Inflammatory macrophage treated with lipopolysaccharide for 1 hour (primary cell): ENCODE data around the gene CD209.
"Not testable (repeated sequence)": the region's sequence is repeated elsewhere in the genome, so short reads cannot be mapped to it uniquely, and the experiment has no call there.

Experiments
- DNase-seq, 2 donors: peaks; one replicate each; pipeline ENCODE4 v3.0.0-alpha.2; 2020 to 2022

Gene CD209

DNA sequence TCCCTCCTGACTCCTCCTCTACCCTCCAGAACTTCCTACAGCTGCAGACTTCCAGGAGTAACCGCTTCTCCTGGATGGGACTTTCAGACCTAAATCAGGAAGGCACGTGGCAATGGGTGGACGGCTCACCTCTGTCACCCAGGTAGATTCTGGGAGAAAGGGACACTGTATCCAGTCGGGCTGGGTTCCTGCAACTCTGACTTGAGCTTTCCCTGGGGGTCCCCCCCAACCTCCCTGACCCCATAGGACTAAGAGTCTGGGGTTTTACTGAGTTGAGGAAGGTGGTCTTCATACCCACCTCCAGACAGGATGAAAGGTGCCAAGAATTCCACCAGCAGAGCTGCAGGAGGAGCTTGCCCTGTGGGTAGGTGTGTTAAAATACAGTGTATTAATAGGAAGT, 20.2 kb upstream of the CD209 start:
- DNase-seq = no peak

DNA sequence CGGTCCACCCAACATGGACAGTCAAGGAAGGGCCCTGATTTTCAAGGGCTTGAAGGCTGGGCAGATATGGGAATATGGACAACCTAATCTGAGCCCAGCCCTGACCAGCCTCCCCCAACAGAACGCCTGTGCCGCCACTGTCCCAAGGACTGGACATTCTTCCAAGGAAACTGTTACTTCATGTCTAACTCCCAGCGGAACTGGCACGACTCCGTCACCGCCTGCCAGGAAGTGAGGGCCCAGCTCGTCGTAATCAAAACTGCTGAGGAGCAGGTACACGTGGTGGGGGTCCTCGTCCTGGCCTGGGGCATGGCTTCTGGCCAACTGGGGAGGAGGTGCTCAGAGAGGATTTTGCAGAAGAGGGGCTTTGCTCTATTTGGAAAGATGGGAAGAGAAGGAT, 19.2 kb upstream of the CD209 start:
- DNase-seq = no peak

DNA sequence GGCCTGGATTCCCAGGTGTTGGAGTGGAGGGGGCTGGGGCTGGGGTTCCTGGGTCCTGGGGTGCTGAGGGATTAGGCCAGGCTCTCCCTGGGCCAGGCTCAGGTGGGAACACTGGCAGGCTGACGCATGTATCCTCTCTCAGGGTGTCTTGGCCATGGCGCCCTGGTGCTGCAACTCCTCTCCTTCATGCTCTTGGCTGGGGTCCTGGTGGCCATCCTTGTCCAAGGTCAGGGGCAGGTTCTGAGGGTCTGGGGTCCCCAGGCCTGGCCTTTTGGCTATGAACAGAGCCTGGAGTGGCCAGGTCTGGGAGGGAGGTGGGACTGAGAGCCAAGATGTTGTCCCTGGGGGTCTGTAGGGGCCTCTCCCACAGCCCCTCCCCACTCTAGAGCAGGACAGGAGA, 17.7 kb upstream of the CD209 start:
- not testable (repeated sequence) for DNase-seq

DNA sequence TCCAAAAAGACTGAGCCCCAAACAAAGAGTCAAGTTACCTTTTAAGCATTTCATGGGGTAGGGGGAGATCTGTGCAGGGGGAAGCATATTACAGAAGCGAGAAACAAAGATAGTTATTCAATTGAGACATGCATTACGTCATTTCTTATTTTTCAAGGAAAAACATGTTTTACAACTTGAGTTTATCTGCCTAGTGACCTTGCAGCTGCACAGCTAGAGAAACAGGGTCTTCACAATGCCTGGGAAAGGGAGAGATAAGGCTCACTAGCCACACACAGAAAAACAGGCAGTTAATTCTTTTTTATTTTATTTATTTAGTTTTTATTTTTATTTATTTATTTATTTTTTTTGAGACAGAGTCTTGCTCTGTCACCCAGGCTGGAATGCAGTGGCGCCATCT, 16.8 kb upstream of the CD209 start:
- DNase-seq = not testable (repeated sequence)

DNA sequence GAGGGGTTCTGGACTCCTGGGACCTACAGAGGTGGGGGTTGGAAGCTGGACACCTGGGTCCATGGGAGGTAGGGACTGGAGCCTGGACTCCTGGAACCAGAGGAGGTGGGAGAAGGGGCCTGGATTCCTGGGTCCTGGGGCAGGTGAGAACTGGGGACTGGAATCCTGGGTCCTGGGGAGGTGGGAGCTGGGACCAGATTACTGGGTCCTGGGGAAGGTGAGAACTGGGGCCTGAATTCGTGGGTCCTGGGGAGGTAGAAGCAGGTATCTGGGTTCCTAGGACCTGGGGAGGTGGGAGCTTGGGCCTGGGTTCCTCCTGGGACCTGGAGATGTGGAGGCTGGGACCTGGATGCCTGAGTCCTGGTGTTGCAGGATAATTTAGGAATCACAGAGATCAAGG, 16.4 kb upstream of the CD209 start:
- no peak for DNase-seq

DNA sequence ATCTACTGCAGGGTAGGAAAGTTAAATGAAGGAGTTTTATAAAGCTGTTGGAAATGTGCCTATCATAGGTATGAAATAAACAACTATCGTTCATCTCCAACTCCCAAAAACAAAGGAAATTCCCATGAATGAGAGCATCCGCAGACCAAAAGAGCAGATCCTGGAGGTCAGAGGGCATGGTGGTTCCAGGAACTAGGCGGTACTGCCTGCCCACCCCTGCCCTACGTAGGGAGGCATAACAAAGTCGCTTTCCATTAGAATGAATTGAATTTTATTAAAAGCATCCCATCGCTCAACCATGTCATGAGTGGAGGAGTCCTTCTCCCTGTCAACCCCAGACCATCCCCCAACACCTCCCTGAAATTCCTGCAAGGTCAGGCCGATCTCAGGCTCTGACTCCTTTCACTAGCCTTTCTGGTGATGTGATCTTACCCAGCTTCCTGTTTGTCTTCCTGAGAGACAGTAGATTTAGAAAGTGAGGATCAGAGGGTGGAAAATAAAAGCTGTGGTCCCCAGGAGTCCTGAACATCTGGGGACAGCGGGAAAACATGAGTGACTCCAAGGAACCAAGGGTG, 15.5 kb upstream of the CD209 start, which contains the start of gene CLEC4M:
CLEC4M (plus strand) TSS at position 525 of the 575 bp plus-strand sequence; CDS start at position 549, 24 bp downstream.
- no peak for DNase-seq

DNA sequence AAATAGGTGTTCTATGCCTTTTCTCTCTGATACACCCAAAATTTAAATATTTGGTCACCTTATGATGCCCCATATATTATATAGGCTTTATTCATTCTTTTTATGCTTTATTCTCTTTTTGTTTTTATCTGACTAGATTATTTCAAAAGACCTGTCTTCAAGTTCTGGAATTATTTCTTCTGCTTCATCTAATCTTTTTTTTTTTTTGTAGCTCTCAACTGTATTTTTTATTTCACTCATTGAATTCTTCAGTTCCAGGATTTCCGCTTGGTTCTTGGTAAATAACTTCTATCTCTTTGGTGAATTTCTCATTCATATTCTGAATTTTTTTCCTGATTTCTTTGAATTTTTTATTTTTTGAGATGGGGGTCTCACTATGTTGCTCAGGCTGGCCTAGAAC, 11.8 kb upstream of the CD209 start:
- no peak for DNase-seq

DNA sequence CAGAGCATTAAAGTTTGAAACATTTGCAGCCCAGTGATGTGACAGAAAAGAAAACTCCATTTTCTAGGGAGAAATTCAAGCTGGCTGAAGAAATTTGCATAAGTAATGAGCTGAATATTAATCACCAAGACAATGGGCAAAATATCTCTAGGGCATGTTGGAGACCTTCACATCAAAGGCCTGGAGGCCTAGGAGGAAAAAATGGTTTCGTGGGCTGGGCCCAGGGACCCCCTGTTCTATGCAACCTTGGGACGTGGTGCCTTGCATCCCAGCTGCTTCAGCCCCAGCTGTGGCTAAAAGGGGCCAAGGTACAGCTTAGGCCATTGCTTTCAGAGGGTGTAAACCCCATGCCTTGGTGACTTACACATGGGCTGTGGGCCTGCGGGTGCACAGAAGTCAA, 10.0 kb upstream of the CD209 start:
- DNase-seq = no peak

DNA sequence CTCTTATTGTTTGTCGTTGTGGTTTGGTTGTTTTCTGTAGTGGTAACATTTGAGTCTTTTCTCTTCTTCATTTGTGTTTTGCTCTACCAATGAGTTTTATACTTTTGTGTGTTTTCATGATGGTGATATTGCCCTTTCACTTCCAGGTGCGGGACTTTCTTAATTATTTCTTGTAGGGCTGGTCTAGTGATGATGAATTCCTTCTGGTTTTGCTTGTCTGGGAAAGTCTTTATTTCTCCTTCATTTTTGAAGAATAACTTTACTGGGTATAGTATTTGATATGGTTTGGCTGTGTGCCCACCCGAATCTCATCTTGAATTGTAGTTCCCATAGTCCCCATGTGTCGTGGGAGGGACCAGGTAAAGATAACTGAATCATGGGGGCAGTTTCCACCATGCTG, 8.9 kb upstream of the CD209 start:
- DNase-seq = no peak

DNA sequence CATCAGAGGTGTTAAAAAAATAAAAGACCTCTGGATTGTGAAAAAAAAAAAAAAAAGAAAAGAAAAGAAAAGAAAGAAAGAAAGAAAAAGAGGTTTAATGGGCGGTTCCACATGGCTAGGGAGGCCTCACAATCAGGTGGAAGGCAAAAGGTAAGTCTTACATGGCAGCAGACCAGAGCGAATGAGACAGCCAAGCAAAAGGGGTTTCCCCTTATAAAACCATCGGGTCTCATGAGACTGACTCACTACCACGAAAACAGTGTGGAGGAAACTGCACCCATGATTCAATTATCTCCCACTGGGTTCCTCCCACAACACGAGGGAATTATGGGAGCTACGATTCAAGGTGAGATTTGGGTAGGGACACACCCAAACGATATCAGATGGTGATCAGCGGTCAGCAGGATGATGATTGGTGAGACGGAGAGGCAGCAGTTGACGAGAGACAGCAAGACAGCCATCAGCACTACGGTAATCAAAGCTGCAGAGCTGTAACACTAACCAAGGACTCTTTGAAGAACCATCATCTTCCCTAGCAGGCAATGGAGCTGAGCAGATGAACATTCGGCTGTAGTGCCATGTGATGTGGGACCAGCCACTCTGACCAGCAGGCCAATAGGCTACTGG, 3.9 kb upstream of the CD209 start:
- peak; percentile 87 for DNase-seq

DNA sequence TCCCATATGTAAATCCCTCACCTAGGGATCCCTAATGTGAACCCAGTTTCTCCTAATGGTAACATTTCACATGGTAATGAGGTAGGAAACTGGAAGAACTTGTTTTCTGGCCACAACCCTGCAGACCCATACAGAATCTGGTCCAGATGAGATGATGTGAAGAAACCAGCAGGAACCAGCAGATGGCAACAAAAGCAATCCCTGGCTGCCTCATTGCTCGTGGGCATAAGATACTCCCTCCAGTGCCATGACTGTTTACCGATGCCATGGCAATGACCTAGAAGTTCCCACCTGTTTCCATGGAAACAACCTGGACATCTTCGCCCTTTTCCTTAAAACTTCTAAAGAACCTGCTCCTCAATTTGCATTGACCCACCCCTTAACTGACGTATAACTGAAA, 1.4 kb upstream of the CD209 start:
- DNase-seq = no peak

DNA sequence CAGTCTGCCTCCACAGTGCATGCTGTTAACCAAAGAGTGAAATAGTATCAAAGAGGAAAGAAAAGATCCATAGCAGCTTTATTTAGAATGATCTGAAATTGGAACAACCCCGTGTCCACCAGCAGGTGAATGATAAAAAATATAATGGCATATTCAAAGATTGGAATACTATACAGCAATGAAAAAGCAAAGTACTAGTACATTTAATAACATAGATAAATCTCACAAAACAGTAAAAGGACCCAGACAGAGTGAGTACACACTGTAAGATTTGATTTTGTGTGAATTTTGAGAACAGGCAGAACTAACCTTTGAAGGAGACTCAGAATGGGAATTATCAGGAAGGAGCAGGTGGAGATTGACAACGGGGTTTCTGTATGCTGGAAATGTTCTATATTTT, 837 bp upstream of the CD209 start:
- no peak for DNase-seq

DNA sequence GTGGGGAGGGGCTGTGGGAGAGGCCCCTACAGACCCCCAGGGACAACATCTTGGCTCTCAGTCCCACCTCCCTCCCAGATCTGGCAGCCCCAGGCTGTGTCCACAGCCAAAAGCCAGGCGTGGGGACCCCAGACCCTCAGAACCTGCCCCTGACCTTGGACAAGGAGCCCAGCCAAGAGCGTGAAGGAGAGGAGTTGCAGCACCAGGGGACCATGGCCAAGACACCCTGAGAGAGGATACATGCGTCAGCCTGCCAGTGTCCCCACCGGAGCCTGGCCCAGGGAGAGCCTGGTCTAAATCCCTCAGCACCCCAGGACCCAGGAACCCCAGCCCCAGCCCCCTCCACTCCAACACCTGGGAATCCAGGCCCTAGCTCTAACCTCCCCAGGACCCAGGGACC, 1.0 kb downstream of the CD209 start:
- DNase-seq = not testable (repeated sequence)

DNA sequence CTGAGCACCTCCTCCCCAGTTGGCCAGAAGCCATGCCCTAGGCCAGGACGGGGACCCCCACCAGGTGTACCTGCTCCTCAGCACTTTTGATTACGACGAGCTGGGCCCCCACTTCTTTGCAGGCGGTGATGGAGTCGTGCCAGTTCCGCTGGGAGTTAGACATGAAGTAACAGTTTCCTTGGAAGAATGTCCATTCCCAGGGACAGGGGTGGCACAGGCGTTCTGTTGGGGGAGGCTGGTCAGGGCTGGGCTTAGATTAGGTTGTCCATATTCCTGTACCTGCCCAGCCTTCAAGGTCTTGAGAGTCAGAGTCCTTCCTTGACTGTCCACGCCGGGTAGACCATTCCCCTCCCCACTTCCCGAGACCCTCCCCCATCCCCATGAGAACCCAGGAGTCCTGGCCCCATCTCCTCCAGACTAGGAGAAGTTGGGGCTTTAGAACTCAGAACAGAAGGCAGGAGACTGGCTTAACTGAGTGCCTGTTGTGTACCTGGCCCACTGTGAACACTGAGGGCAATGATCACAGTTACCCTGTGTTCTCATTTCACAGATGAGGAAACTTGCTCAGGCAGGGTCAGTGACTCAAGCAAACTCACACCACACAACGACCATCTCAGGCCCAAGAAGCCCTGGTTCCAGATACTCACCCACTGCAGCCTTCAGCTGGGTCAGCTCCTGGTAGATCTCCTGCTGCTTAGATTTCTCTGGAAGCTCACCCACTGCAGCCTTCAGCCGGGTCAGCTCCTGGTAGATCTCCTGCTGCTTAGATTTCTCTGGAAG, 2.3 kb downstream of the CD209 start:
- no peak for DNase-seq

DNA sequence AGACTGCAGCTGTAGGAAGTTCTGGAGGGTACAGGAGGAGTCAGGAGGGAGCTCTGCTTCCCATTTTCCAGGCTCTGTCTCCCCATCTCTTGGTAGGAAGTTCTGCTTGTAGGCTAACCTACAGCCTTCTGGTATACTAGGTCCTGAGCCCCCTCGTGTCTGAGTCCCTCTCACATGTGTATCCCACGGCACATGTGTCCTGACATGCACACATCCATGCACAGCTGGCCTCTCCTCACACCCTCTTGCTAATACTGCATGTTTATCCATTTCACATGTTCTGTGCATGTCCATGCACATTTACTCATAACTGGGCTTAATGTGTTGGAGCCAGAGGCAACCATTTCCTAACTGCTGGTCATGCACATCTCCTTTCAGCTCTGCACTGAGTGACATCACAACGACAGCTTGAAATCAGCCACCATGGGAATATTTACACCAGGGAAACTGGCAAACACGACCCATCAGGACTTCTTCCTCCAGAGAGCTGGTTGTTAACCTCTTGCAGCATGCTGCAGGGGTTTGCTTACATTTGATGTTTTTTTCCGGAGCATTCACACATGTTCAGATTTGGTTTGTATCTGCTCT, 3.0 kb downstream of the CD209 start:
- no peak for DNase-seq

DNA sequence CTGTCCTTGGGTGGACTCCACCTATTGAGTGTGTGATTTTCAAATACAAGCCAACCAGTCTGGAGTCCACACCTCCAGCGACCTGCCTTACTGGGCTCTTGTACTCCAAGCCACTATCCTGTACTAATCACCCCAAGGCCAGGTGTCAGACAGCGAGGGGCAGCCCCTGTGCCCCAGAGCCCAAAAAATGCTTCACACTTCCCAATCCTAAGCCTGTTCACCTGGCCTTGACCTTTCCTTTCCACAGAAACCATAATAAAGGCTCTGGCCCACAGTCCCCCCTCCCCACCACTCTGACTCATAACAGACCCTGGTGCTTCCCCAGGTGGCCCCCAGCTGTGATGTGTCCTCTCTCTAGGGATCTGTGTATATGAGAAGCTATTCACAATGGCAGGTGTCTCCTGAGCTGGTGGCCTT, 3.9 kb downstream of the CD209 start:
- no peak for DNase-seq

DNA sequence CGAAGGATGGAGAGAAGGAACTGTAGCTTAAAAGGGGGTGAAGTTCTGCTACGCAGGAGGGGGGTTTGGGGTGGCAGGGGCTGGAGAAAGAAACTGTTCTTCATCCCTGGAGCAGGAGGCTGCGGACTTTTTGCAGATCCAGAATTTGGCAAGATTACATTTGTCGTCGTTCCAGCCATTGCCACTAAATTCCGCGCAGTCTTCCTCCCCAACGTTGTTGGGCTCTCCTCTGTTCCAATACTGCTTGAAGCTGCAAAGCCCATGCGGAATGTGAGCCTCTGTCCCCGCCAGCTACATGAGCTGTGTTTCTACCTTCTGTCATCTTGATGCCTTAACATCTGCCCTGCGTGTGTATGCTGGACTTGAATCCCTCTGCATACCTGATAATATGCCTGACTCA, 4.3 kb downstream of the CD209 start:
- DNase-seq = no peak

DNA sequence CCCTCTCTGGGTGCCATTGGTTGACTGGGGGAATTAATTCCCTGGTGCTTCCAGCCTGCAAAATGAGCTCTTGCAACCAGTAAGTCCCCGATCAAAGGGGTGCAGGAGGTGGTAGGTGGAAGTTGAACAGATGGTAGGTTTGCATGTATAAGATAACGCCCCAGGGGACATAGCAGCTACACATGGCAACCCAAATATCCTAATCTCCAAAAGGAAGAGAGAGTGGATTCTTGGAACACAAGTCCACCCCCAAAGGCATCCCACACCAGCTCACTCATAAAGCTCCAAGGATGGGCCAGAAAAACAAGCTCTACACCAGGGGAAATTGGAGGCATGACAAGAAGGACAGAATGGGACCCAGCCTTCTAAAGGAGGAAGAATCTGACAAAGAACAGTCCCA, 4.8 kb downstream of the CD209 start:
- no peak for DNase-seq

DNA sequence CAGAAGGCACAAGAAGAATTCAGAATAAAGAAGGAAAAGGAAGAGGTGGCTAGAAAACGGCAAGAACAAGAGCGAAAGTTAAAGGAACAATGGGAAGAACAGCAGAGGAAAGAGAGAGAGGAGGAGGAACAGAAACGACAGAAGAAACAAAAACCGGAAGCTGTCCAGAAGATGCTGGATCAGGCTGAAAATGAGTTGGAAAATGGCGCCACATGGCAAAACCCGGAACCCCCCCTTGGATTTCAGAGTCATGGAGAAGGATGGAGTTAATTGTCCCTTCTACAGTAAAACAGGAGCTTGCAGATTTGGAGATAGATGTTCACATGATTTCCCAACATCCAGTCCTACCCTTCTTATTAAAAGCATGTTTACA, 6.7 kb downstream of the CD209 start:
- DNase-seq = no peak

DNA sequence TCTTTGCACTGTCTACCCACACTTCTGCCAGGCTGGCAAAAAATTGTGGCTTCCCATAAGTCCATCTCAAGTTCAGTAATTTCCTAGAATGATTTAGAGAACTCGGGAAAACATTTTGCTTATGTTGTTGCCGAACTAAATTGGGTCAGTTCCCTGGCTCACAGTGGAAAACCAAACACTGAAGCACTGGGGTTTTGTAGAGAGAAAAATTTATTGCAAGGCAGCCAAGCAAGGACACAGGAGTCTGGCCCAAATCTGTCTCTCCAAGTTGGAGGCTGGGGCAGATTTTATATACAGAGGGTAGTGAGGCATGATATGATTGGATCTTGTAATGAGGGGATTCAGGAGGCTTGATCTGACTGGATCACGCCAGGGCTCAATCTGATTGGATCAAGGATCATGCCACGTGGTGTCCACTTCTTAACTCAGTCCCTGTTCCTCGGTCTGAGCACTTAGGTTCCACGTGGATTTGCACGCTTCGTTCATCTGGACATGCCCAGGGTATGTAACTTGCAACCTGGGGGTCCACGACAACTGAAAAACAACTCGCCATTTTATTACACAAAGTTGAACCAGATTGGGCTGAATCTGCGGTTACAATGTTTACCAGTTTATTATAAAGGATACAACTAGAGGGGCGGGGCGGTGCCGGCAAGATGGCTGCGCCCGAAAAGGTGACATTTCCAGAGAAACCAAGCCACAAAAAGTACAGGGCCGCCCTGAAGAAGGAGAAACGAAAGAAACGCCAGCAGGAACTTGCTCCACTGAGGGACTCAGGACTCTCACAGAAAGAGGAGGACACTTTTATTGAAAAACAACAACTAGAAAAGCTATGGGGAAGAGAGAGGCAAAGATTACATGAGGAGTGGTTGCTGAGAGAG, 7.3 kb downstream of the CD209 start:
- DNase-seq = peak in 1 of 2 donors; percentile 18

DNA sequence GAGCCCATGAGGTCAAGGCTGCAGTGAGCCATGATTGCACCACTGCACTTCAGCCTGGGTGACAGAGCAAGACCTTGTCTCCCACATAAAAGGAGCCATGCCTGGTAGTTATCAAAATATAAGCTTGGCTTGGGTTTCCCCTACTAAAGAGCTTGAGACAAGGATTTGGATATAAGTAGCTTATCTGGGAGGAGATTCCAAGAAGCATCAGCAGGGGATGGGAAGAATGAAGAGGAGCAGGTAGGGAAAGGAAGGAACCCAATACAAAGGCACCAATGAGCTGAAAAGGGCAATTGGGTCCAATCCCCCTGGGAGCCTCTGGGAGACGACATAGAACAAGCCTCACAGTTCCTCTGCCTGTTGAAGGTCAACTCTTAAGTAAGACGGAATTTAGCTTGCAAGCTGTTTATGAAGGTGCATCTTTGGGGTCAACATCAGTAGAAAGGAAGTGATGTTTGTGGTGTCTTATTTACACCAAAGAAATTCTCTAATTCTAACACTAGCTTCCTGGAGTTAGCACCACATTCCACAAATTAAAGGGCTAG, 8.1 kb downstream of the CD209 start:
- DNase-seq = no peak

DNA sequence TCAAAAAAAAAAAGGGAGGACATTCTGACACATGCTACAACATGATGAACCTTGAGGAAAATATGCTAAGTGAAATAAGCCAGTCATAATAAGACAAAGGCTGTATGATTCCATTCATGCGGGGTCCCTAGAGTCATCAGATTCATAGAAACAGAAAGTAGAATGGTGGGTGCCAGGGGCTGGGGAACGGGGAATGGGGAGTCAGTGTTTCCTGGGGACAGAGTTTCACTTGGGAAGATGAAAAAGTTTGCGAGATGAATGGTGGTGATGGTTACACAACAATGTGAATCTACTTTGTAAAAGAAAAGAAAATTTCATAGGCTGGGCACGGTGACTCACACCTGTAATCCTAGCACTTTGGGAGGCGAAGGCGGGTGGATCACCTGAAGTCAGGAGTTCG, 9.3 kb downstream of the CD209 start:
- DNase-seq = no peak

DNA sequence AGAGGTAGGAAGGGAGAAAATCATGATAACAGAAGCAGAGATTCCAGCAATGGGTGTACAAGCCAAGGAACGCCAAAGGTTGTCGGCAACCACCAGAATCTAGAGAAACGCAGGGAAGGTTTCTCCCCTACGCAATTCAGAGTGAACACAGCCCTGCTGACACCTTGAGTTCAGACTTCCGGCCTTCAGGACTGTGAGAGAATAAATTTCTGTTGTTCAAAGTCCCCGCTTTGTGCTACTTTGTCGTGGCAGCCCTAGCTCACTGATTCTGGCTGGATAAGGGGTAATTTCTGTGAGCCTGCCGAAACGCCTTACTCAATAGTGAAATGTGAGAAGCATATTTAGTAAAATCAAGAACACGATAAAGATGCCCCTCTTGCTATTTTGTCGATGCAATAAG, 10.1 kb downstream of the CD209 start:
- DNase-seq = no peak
